PC-3 (cell line): ENCODE measurements around the gene BDKRB2. TPM values are rescaled to one million over a fixed set of nuclear protein-coding genes. Genes with fewer than 3 reads are reported as not detected.

Experiments used
- ATAC-seq: fragments of 200-7000 bp; cut with Tn5 transposase; 2 replicates; pipeline ENCODE4 v1.9.1; 2020; ENCODE audit warnings: mild to moderate bottlenecking, moderate library complexity
- BruUV-seq: library from RNA; stranded (reverse); fragments of 400-500 nt; replicated peaks from 2 replicates; lab custom pipeline; 2021; lab: Mats Ljungman, UMichigan
- CTCF ChIA-PET: fragments of 300-600 bp; sonication (Branson Sonifier 250); formaldehyde crosslinking; loops from one replicate; lab custom pipeline; 2022; ENCODE audit warnings: antibody characterized with exemption; lab: Charles Lee
- POLR2A ChIA-PET: fragments of 300-600 bp; sonication (Branson Sonifier 250); formaldehyde crosslinking; loops from one replicate; lab custom pipeline; 2022; ENCODE audit warnings: antibody characterized with exemption; ENCODE audit not compliant: unreplicated experiment; lab: Charles Lee
- DNase-seq: peaks from one replicate; pipeline ENCODE4 v3.0.0-alpha.2; 2015
- H2AFZ ChIP-seq: fragments of 300-600 bp; sonication (generic); 2 replicates; pipeline ENCODE4 v1.6.0; 2016; ENCODE audit warnings: antibody characterized with exemption, low read length
- H3F3A ChIP-seq: fragments of 300-600 bp; sonication (generic); one replicate; pipeline ENCODE4 v1.6.0; 2017; ENCODE audit warnings: antibody characterized with exemption, low read length, control low read depth, mild to moderate bottlenecking; ENCODE audit not compliant: unreplicated experiment
- H3K27ac ChIP-seq: fragments of 300-600 bp; sonication (generic); 2 replicates; pipeline ENCODE4 v1.5.1; 2016; ENCODE audit warnings: mild to moderate bottlenecking, low read length
- H3K27me3 ChIP-seq: fragments of 300-600 bp; sonication (generic); 2 replicates; pipeline ENCODE4 v1.6.1; 2016; ENCODE audit warnings: low read length, mixed read lengths
- H3K36me3 ChIP-seq: fragments of 300-600 bp; sonication (generic); 2 replicates; pipeline ENCODE4 v1.6.1; 2016; ENCODE audit warnings: low read depth, mixed run types, low read length, mixed read lengths
- H3K4me1 ChIP-seq: fragments of 300-600 bp; sonication (generic); 2 replicates; pipeline ENCODE4 v1.5.1; 2016; ENCODE audit warnings: low read length; ENCODE audit not compliant: insufficient read depth
- H3K4me2 ChIP-seq: fragments of 300-600 bp; sonication (generic); 2 replicates; pipeline ENCODE4 v1.6.0; 2016; ENCODE audit warnings: low read length
- H3K4me3 ChIP-seq: fragments of 300-600 bp; sonication (generic); 2 replicates; pipeline ENCODE4 v1.5.1; 2016; ENCODE audit warnings: mild to moderate bottlenecking, low read length, mixed read lengths
- H3K79me2 ChIP-seq: fragments of 300-600 bp; sonication (generic); 2 replicates; pipeline ENCODE4 v1.6.1; 2017; ENCODE audit warnings: low read length, mixed read lengths
- H3K9ac ChIP-seq: fragments of 300-600 bp; sonication (generic); 2 replicates; pipeline ENCODE4 v1.6.0; 2016; ENCODE audit warnings: mild to moderate bottlenecking, low read length
- H3K9me2 ChIP-seq: fragments of 300-600 bp; sonication (generic); replicated peaks from 2 replicates; pipeline ENCODE4 v1.6.1; 2016; ENCODE audit warnings: mixed run types, low read length, mixed read lengths
- H3K9me3 ChIP-seq: fragments of 300-600 bp; sonication (generic); 2 replicates; pipeline ENCODE4 v1.6.1; 2016; ENCODE audit warnings: low read length, mixed read lengths
- H4K20me1 ChIP-seq: fragments of 300-600 bp; sonication (generic); 2 replicates; pipeline ENCODE4 v1.6.1; 2016; ENCODE audit warnings: low read length, mixed read lengths
- CTCF ChIP-seq: fragments of 300-600 bp; sonication (generic); conservative IDR thresholded peaks from 2 replicates; pipeline ENCODE4 v1.5.1; 2017; ENCODE audit warnings: antibody characterized with exemption, low read depth, mild to moderate bottlenecking, low read length
- EZH2 ChIP-seq: fragments of 300-600 bp; sonication (generic); IDR thresholded peaks from one replicate; pipeline ENCODE4 v1.6.1; 2017; ENCODE audit warnings: antibody characterized with exemption, mild to moderate bottlenecking, low read length; ENCODE audit not compliant: unreplicated experiment
- EZH2phosphoT487 ChIP-seq: fragments of 300-600 bp; sonication (generic); IDR thresholded peaks from 2 replicates; pipeline ENCODE4 v1.6.1; 2018; ENCODE audit warnings: mild to moderate bottlenecking, antibody characterized with exemption, low read length, borderline replicate concordance
- intact Hi-C: fragments of 100-400 bp; cut with micrococcal nuclease; formaldehyde crosslinking; loops from 2 replicates; pipeline ENCODE4 v1.9.0; 2023
- total RNA-seq: library from RNA; depleted of rRNA; stranded (reverse); fragments of >200 nt; gene quantifications from 2 replicates; pipeline ENCODE4 v1.2.3, GENCODE V29; 2014

Gene BDKRB2
- total RNA-seq, 1 experiment from 2014 or later, result 0.07 TPM

DNA sequence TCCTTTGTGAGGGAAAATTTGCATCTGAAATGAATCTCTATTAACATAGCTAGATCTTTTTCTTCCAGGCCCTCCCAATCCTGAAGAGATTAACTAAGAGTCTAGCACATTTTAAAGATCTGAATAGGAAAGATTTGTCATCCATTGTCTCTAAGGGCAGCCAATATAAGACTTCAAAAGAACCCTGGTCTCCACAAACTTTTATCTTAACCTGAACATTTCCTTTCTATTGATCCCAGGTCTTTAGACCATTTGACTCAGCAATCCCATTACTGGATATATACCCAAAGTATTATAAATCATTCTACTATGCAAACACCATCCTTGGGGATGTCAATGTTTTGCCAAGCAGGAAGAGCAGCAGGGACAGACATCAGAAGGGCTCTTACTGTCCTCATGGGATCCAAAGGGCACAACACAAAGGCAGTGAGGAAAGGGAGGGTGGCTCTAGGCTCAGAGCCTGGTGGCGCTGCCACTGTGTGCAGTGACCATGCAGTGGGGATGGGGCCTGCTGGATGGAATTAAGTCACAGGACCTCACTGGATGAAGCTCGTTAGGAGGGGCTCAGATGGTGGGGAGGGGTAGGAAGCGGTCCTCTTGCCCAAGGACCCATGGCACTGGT lies 12.7 kb upstream of the BDKRB2 start:
- Histone ChIP-seq H2AFZ (no peak overlapping the region), H3K79me2 (no peaks in the 10 kb centered on the region), H3K36me3 (no peaks in the 10 kb centered on the region), H3K27me3 (peaks cover 50% of the 10 kb centered on the region), H3K9me3 (no peaks in the 10 kb centered on the region), H3K9me2 (no peaks in the 10 kb centered on the region), H3K4me2 (no peak overlapping the region), H4K20me1 (no peaks in the 10 kb centered on the region), H3F3A (no peaks in the 10 kb centered on the region), H3K4me3 (no peak overlapping the region), H3K27ac (no peak overlapping the region), H3K4me1 (no peaks in the 10 kb centered on the region), H3K9ac (no peak overlapping the region)
- no TSS peak for BruUV-seq
- CTCF ChIA-PET, result no interaction called here
- DNase-seq, result no peak
- intact Hi-C loops, result no loop called here
- TF ChIP-seq EZH2phosphoT487 (no peak), EZH2 (no peak), CTCF (no peak)
- no peak for ATAC-seq
- POLR2A ChIA-PET, result no interaction called here

DNA sequence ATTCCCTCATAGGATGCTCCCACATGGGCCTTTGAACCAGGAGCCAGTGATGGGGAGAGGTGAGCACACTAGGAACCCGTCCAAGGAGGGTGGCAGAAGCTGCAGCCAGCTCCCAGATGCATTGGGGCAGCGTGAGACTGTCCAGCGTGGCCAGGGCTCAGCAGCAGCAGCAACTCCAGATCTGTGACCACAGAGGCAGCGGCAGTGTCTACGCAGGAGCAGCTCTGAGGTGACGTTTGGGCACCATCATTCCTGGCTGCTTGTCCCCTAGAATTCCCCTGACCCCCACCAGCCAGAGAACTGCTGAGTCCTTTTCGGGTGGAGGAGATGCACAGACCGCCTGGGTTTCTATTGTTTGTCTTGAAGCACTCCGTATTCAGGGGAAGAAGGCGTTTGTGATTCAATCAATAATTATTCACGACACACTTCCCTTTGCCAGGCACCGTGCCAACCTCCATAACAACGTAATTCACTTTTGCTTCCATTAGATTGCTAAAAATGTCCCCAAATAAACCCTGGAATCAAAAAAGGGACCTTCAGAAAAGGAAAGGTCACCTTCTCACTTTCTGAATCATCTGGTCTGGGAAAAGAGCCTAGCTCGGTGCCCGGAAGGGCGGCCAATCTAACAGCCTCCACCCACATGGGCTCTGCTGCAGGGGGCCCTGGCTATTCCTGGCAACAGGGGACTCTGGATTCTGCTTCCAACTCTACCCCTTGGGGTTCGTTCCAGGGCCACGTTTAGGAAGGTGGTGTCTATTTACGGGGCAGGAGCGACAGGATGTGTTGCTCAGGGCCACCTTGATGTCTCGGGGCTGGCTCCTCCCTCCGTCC lies 11.4 kb upstream of the BDKRB2 start:
- no peak overlapping the region for H3K4me2 ChIP-seq
- no peaks in the 10 kb centered on the region for H3K4me1 ChIP-seq
- no peaks in the 10 kb centered on the region for H3K9me2 ChIP-seq
- ATAC-seq (no peak), DNase-seq (no peak)
- POLR2A ChIA-PET, result no interaction called here
- H3K9ac ChIP-seq, result no peak overlapping the region
- no peaks in the 10 kb centered on the region for H4K20me1 ChIP-seq
- CTCF ChIA-PET, result no interaction called here
- H3K4me3 ChIP-seq, result no peak overlapping the region
- H3K27me3 ChIP-seq, result peaks cover 49% of the 10 kb centered on the region
- no peaks in the 10 kb centered on the region for H3K9me3 ChIP-seq
- intact Hi-C loops, result no loop called here
- H3K79me2 ChIP-seq, result no peaks in the 10 kb centered on the region
- no peak overlapping the region for H3K27ac ChIP-seq
- no peaks in the 10 kb centered on the region for H3K36me3 ChIP-seq
- TF ChIP-seq CTCF, result no peak
- TF ChIP-seq EZH2, result no peak
- TF ChIP-seq EZH2phosphoT487, result no peak
- BruUV-seq, result no TSS peak
- no peak overlapping the region for H2AFZ ChIP-seq
- no peaks in the 10 kb centered on the region for H3F3A ChIP-seq

DNA sequence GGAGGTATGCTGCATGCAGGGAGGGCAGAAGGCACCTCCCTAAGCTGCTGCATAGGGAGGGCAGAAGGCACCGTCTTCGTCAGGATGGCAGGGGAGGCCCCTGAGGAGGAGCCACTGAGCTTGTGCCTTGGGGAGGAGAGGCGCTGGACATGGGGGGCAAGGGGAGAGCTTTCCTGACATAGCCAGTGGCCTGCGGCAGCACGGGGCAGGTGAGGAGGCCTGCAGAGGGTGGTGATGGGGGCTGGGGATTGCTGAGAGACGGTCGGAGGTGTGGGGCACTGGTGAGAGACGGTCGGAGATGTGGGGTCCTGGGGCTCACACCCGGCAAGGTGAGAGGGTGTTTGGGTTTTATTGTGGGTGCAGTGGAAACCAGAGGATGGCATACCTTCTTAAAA lies 10.4 kb upstream of the BDKRB2 start:
- H3K79me2 ChIP-seq, result no peaks in the 10 kb centered on the region
- H3F3A ChIP-seq, result no peaks in the 10 kb centered on the region
- H3K4me3 ChIP-seq, result no peak overlapping the region
- no peaks in the 10 kb centered on the region for H3K36me3 ChIP-seq
- H3K4me2 ChIP-seq, result no peak overlapping the region
- no peak overlapping the region for H3K27ac ChIP-seq
- no peaks in the 10 kb centered on the region for H3K9me2 ChIP-seq
- H2AFZ ChIP-seq, result no peak overlapping the region
- ChIA-PET CTCF (no interaction called here), POLR2A (no interaction called here)
- no peaks in the 10 kb centered on the region for H4K20me1 ChIP-seq
- no peaks in the 10 kb centered on the region for H3K4me1 ChIP-seq
- ATAC-seq, result no peak
- H3K9ac ChIP-seq, result no peak overlapping the region
- H3K27me3 ChIP-seq, result peaks cover 39% of the 10 kb centered on the region
- H3K9me3 ChIP-seq, result no peaks in the 10 kb centered on the region
- DNase-seq, result no peak
- TF ChIP-seq EZH2 (no peak), EZH2phosphoT487 (no peak), CTCF (no peak)
- no TSS peak for BruUV-seq
- intact Hi-C loops, result no loop called here
